Psoas muscle (tissue), 8 donors: ENCODE data around the gene PRAMEF33. TPM values are rescaled to one million over a fixed set of nuclear protein-coding genes. Genes with fewer than 3 reads are reported as not detected.
"Not testable (repeated sequence)": the region's sequence is repeated elsewhere in the genome, so short reads cannot be mapped to it uniquely, and the experiment has no call there.

Experiments
- ATAC-seq, 4 donors: fragments of 200-7000 bp; cut with Tn5 transposase; one replicate each; pipeline ENCODE4 v1.9.1; 2020; ENCODE audit warnings: moderate library complexity in 3 of 4, mild to moderate bottlenecking in 2 of 4
- DNase-seq, 2 donors: peaks; one replicate each; pipeline ENCODE4 v3.0.0-alpha.2; 2020
- H3K27ac ChIP-seq: fragments of 200-600 bp; one replicate; pipeline ENCODE4 v1.8.0; 2022
- H3K27me3 ChIP-seq, 3 donors: fragments of 200-600 bp in 1 of 3; one replicate each; pipeline versions ENCODE4 v1.6.1 to v1.8.0; 2013 to 2022; ENCODE audit warnings: low read length in 2 of 3, mild to moderate bottlenecking in 2 of 3, moderate library complexity in 1 of 3; ENCODE audit not compliant: insufficient read depth in 3 of 3
- H3K36me3 ChIP-seq, 2 donors: fragments of 200-600 bp in 1 of 2; one replicate each; pipeline versions ENCODE4 v1.6.1 to v1.8.0; 2013 to 2022; ENCODE audit warnings: low read depth in 1 of 2, mild to moderate bottlenecking in 1 of 2, moderate library complexity in 1 of 2; ENCODE audit not compliant: insufficient read depth in 1 of 2
- H3K4me1 ChIP-seq: fragments of 200-600 bp; one replicate; pipeline ENCODE4 v1.8.0; 2022
- H3K4me3 ChIP-seq: fragments of 200-600 bp; one replicate; pipeline ENCODE4 v1.8.0; 2022; ENCODE audit warnings: mild to moderate bottlenecking
- H3K9me3 ChIP-seq: fragments of 200-600 bp; one replicate; pipeline ENCODE4 v1.8.0; 2022
- WGBS, 3 donors: extraction: QIAGEN DNeasy Blood & Tissue Kit; methylation state at CpG; one replicate each; pipeline versions ENCODE4 v1.1.6 to v1.1.7; 2013; 5-methylcytosine and 5-hydroxymethylcytosine counted together
- intact Hi-C, 2 donors: fragments of 100-400 bp; cut with DNase I; formaldehyde crosslinking; loops; one replicate each; pipeline versions ENCODE4 v1.11.0 to v1.14.2; 2022
- long read RNA-seq, 2 donors: library from polyadenylated mRNA; unstranded; transcript quantifications; one replicate each; pipeline ENCODE4 v2.0.0, GENCODE V29; 2021
- polyA plus RNA-seq, 3 donors: library from polyadenylated mRNA; stranded (reverse); fragments of 200-250 nt; gene quantifications; one replicate each; pipeline ENCODE4 v1.2.3, GENCODE V29; 2013
- total RNA-seq, 4 donors: library from RNA; stranded (reverse); fragmentation: NEBNext Ultra II Directional in 2 of 4; extraction: Animal tissue kit (Norgen Biotek cat#: 25700) in 2 of 4; gene quantifications; one replicate each; pipeline versions ENCODE4 v1.2.1 to v1.2.4, GENCODE V29; 2021 to 2023
- donor health status: healthy with polysubstance abuse.
- donor health status: DM: no; HTN: no; CAD: no; lungs with moderate emphysema.
- donor health status: Bipolar disorder and iron deficiency.
- donor health status: healthy.
- donor health status: DM: yes; HTN: yes; CAD: no.
- donor health status: DM: no; HTN: no; CAD: no.
- donor health status: DM: no; HTN: no; CAD: no.
- donor health status: DM: yes; HTN: yes; CAD: no.

Gene PRAMEF33, protein sequence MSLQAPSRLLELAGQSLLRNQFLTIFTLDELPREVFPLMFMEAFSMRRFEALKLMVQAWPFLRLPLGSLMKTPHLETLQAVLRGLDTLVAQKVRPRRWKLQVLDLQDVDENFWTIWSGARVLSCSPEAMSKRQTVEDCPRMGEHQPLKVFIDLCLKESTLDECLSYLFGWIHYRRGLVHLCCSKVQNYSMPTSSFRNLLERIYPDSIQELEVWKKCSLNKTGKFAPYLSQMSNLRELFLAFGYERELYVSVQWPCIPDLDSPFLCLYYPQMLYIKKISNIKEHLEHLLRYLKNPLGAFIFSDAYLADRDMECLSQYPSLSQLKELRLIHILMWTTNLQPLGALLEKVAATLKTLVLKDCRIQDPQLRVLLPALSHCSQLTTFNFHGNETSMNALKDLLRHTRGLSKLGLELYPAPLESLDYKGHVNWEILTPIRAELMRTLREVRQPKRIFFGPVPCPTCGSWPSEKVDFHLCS
- total RNA-seq: not detected
- polyA plus RNA-seq: not detected
- long read RNA-seq, donor 1: 0 reads
- long read RNA-seq, donor 2: 0 reads

- intact Hi-C loops: not testable (repeated sequence)
- no CpG with 5 or more reads among the region's 1 CpG for WGBS, 3 donors
Observed at GRCh38 chr1:13303239-13303638, at the start of gene PRAMEF33. Gene PRAMEF33 (plus strand): TSS chr1:13303539. CDS start chr1:13305955, 2,416 bp downstream.

GRCh38 chr1:13253898-13254297 lies 49.4 kb upstream of the PRAMEF33 start, which contains the start of gene PRAMEF5:
Gene PRAMEF5 (plus strand): TSS chr1:13254198. CDS start chr1:13259269, 5,071 bp downstream.
- H3K27ac ChIP-seq, H3K4me1 ChIP-seq, H3K36me3 ChIP-seq, H3K27me3 ChIP-seq, ATAC-seq, H3K9me3 ChIP-seq, H3K4me3 ChIP-seq, intact Hi-C loops, DNase-seq: not testable (repeated sequence)
- 84 to 88% (median 85%) methylated on average over 1 to 2 of the region's 5 CpGs for WGBS, 3 donors

More at GRCh38 chr1:13303239-13303638, at the start of gene PRAMEF33:
- not testable (repeated sequence) for H3K36me3 ChIP-seq, H3K4me1 ChIP-seq, H3K27me3 ChIP-seq, DNase-seq, H3K9me3 ChIP-seq, H3K27ac ChIP-seq, ATAC-seq, H3K4me3 ChIP-seq

GRCh38 chr1:13265124-13265523 lies 38.2 kb upstream of the PRAMEF33 start:
- not testable (repeated sequence) for DNase-seq

DNA sequence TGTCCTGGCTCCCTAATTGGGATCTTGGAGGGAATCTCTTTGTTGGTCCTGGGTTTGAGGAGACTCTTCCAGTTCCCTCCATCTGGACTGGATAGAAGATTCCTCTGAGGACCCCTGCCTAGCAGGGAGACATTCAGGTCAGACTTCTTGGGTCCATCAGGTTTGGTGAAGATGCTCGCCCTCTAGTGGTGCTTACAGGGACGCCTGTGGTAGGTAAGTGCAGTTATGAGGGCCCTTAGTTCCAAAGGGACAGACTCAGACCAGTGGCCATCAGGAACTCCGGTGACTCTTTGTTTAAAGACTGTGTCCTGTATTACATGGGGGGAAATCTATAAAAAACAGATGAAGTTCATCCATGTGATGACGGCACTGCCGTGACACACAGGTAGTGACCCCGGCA lies 26.3 kb upstream of the PRAMEF33 start:
- 33 to 63% (median 44%) methylated on average over 3 to 5 of the region's 6 CpGs for WGBS, 3 donors
- intact Hi-C loops, H3K27ac ChIP-seq, ATAC-seq, H3K27me3 ChIP-seq, H3K9me3 ChIP-seq, H3K4me1 ChIP-seq, H3K4me3 ChIP-seq, DNase-seq, H3K36me3 ChIP-seq: not testable (repeated sequence)

More at GRCh38 chr1:13265124-13265523, 38.2 kb upstream of the PRAMEF33 start:
- WGBS, 3 donors: 8 to 50% (median 48%) methylated on average over 2 of the region's 3 CpGs
- intact Hi-C loops, H3K27ac ChIP-seq, ATAC-seq, H3K4me3 ChIP-seq, H3K4me1 ChIP-seq, H3K27me3 ChIP-seq, H3K9me3 ChIP-seq, H3K36me3 ChIP-seq: not testable (repeated sequence)

DNA sequence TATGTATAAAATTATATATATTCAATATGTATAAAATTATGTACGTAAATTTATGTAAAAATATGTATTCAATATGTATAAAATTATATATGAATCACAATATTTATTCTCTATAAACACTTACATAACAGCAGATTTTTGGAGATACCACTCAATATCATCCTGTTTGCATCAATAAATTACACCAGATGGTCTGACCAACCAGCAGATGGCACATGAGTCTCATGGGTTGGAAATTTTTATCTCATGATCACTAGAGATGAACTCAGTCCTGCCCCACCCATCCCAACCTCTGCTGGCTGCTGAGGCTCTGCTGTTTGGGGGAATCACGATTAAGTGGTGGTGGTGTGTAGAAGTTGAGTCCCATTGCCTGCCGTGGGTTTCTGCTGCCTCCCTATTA lies 23.7 kb upstream of the PRAMEF33 start:
- intact Hi-C loops, H3K4me1 ChIP-seq, H3K9me3 ChIP-seq, H3K36me3 ChIP-seq, H3K27me3 ChIP-seq, H3K4me3 ChIP-seq, ATAC-seq, H3K27ac ChIP-seq, DNase-seq: not testable (repeated sequence)
- 70 to 85% (median 72%) methylated on average over 3 of the region's 3 CpGs for WGBS, 3 donors

DNA sequence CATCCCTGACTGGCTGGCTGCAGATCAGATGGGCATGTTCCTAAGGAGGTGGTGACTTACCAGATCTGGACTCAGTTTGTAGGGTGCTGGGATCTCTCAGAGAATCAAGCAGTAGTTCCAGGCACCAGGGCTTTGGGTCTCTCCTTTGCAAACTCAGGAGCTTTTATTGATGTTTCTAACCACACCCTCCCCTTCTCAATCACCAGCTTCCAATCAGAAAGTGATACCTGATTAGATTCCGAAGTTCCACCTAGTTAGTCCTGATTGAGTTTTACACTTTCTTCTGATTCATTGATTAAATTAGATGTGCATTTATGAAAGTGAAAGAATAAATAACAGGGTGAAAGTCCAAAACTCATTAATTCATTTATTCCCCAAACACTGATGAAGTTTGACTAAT lies 18.3 kb upstream of the PRAMEF33 start, which contains the start of gene PRAMEF8:
TSS of gene PRAMEF8 (minus strand) at position 101 of the 400 bp plus-strand sequence. CDS start 1,046 bp downstream, outside the sequence.
- H3K27me3 ChIP-seq, H3K4me3 ChIP-seq, ATAC-seq, intact Hi-C loops, H3K9me3 ChIP-seq, H3K36me3 ChIP-seq, H3K27ac ChIP-seq, DNase-seq, H3K4me1 ChIP-seq: not testable (repeated sequence)
- no CpG with 5 or more reads among the region's 1 CpG for WGBS, 3 donors

DNA sequence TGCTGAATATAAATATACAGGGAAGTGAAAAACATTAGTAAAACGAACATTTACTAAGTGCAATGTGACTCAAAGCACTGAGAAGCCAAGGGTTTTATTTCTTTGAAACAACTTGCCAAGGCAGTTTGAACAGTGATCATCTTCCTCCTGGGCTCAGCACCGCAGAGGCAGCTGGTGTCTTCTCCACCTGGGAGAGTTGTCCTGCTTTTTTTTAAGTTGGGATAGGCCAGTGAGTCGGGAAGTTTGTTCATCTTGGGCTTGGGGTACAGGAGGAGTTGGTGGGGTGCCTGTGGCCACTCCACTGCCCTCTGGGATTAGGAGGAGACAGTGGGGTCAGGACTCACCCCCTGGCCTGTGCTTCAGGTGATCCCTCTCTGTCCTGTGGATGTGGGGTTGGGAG lies 14.3 kb upstream of the PRAMEF33 start:
- H3K27me3 ChIP-seq, H3K9me3 ChIP-seq, H3K27ac ChIP-seq, ATAC-seq, H3K36me3 ChIP-seq, H3K4me1 ChIP-seq, DNase-seq, H3K4me3 ChIP-seq, intact Hi-C loops: not testable (repeated sequence)
- 47 to 76% (median 75%) methylated on average over 1 to 2 of the region's 3 CpGs for WGBS, 3 donors

- H3K4me1 ChIP-seq, H3K9me3 ChIP-seq, H3K27me3 ChIP-seq, H3K36me3 ChIP-seq, H3K4me3 ChIP-seq, intact Hi-C loops, DNase-seq, ATAC-seq, H3K27ac ChIP-seq: not testable (repeated sequence)
- 77 to 92% (median 87%) methylated on average over 1 to 2 of the region's 5 CpGs for WGBS, 3 donors
Observed at GRCh38 chr1:13297216-13297931, 6.0 kb upstream of the PRAMEF33 start.

- 95 to 96% methylated on average over 4 to 7 of the region's 27 CpGs; no CpG with 5 or more reads in 1 of the 3 donors for WGBS, 3 donors
- intact Hi-C loops, H3K9me3 ChIP-seq, H3K4me3 ChIP-seq, H3K4me1 ChIP-seq, H3K27me3 ChIP-seq, DNase-seq, ATAC-seq, H3K36me3 ChIP-seq, H3K27ac ChIP-seq: not testable (repeated sequence)
Observed at GRCh38 chr1:13298699-13299098, 4.6 kb upstream of the PRAMEF33 start.

DNA sequence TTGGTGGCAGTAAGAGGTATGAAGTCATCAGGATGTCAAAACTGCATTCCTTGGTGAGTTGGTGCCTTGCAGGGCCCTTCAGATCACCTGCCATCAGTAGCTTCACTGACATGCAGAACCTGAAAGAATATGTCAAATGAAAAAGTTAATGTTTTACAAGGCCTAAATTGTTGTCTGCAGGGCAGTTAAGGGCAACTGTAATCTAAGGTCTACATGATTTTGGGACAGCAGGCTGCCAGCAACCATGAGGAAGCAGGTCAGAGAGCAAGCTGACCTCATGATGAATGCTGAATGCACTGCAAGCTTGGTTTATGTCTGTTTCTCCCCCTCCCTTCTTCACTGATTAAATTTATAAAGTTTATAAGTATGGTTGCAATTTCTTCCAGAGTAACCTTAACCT lies 1.1 kb upstream of the PRAMEF33 start:
- DNase-seq, ATAC-seq, intact Hi-C loops, H3K4me1 ChIP-seq, H3K9me3 ChIP-seq, H3K4me3 ChIP-seq, H3K27ac ChIP-seq, H3K36me3 ChIP-seq, H3K27me3 ChIP-seq: not testable (repeated sequence)

DNA sequence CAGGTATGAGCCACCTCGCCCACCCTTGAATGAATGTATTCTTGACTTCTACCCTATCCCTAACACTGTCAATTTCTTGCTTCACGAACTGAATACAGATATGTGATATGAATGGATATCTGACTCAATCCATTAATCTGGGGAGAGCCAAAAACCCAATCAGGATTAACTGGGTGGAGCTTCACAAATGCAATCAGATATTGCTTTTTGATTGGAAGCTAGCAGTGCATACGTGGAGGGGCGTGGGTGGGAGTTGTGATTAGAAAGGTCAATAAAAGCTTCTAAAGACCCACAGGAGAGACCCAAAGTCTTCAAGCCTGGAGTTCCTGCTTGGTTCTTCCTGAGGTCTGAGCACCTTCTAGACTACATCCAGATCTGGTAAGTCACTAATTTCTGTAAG lies 11.9 kb downstream of the PRAMEF33 start, which contains the start of gene PRAMEF15:
TSS of gene PRAMEF15 (plus strand) at position 301 of the 400 bp plus-strand sequence. CDS start 2,827 bp downstream, outside the sequence.
- H3K36me3 ChIP-seq, intact Hi-C loops, H3K4me3 ChIP-seq, DNase-seq, H3K27me3 ChIP-seq, H3K4me1 ChIP-seq, H3K27ac ChIP-seq, H3K9me3 ChIP-seq, ATAC-seq: not testable (repeated sequence)
- WGBS, 3 donors: 63 to 67% (median 64%) methylated on average over 3 of the region's 4 CpGs
